HCT116 (cell line): ENCODE measurements around the gene HTN3. TPM values are rescaled to one million over a fixed set of nuclear protein-coding genes. Genes with fewer than 3 reads are reported as not detected.
"Not testable (repeated sequence)": the region's sequence is repeated elsewhere in the genome, so short reads cannot be mapped to it uniquely, and the experiment has no call there.

Experiments
- ATAC-seq: fragments of 200-7000 bp; cut with Tn5 transposase; 2 replicates; pipeline ENCODE4 v1.9.1; 2020; ENCODE audit warnings: mild to moderate bottlenecking, moderate library complexity
- BruUV-seq: library from RNA; stranded (reverse); fragments of 400-500 nt; replicated peaks from 2 replicates; lab custom pipeline; 2021; lab: Mats Ljungman, UMichigan
- CTCF ChIA-PET: fragments of 300-600 bp; sonication (Branson Sonifier 250); formaldehyde crosslinking; loops from one replicate; lab custom pipeline; 2021; ENCODE audit warnings: antibody characterized with exemption; lab: Charles Lee
- POLR2A ChIA-PET: fragments of 300-600, 350-600 bp; sonication (Branson Sonifier 250); formaldehyde crosslinking; loops from one replicate; lab custom pipeline; 2021; ENCODE audit warnings: antibody characterized with exemption; lab: Charles Lee
- RAD21 ChIA-PET, 2 experiments: fragments of 300-600 bp; sonication (Branson Sonifier 250); formaldehyde crosslinking; loops; one replicate each; lab custom pipeline; 2023; ENCODE audit warnings: low total read pairs in 2 of 2; ENCODE audit not compliant: uncharacterized antibody in 2 of 2, unreplicated experiment in 2 of 2, low non-redundant PET in 1 of 2; lab: Charles Lee
- DNase-seq: peaks from one replicate; pipeline ENCODE4 v3.0.0-alpha.2; 2010; ENCODE audit warnings: low read depth, low spot score
- H2AFZ ChIP-seq: fragments of 200-600 bp; shearing (Covaris generic), sonication (generic); 2 replicates; pipeline ENCODE4 v1.6.1; 2017; ENCODE audit warnings: low read depth, mixed run types, mixed read lengths, antibody characterized with exemption, low read length; ENCODE audit not compliant: poor library complexity, severe bottlenecking
- H3K27ac ChIP-seq: 2 replicates; pipeline ENCODE4 v1.5.1; 2012; ENCODE audit warnings: low read depth, low read length
- H3K27me3 ChIP-seq: fragments of 200-600 bp; sonication (generic); 2 replicates; pipeline ENCODE4 v1.6.1; 2016; ENCODE audit warnings: mixed run types, low read length, mixed read lengths; ENCODE audit not compliant: insufficient read depth
- H3K36me3 ChIP-seq, 2 experiments: fragments of 200-500 bp in 1 of 2; fragments of 200-600 bp in 1 of 2; sonication (Bioruptor generic) in 1 of 2; sonication (generic) in 1 of 2; 2 replicates each; pipeline versions ENCODE4 v1.5.1 to v1.6.1; 2014 to 2016; ENCODE audit warnings: low read length in 2 of 2, inconsistent platforms in 1 of 2, mixed read lengths in 1 of 2, mixed run types in 1 of 2; ENCODE audit not compliant: insufficient read depth in 2 of 2, control insufficient read depth in 1 of 2
- H3K4me1 ChIP-seq, 2 experiments: fragments of 200-600 bp in 1 of 2; sonication (generic) in 1 of 2; 2 replicates each; pipeline versions ENCODE4 v1.5.1 to v1.6.1; 2012 to 2017; ENCODE audit warnings: low read length in 2 of 2, inconsistent platforms in 1 of 2, mild to moderate bottlenecking in 1 of 2, mixed read lengths in 1 of 2, mixed run types in 1 of 2, moderate library complexity in 1 of 2; ENCODE audit not compliant: insufficient read depth in 2 of 2, control insufficient read depth in 1 of 2
- H3K4me2 ChIP-seq: fragments of 200-600 bp; sonication (generic); 2 replicates; pipeline ENCODE4 v1.6.1; 2017; ENCODE audit warnings: mixed run types, low read length, mixed read lengths
- H3K4me3 ChIP-seq, 2 experiments: fragments of 200-600 bp in 1 of 2; sonication (generic) in 1 of 2; replicated peaks in 1 of 2; 2 replicates each; pipeline ENCODE4 v1.5.1; 2011 to 2016; ENCODE audit warnings: low read length in 2 of 2, control low read depth in 1 of 2, low read depth in 1 of 2, mild to moderate bottlenecking in 1 of 2, mixed read lengths in 1 of 2, mixed run types in 1 of 2
- H3K79me2 ChIP-seq: fragments of 200-600 bp; sonication (generic); 2 replicates; pipeline ENCODE4 v1.6.1; 2017; ENCODE audit warnings: mild to moderate bottlenecking, mixed run types, low read length, moderate library complexity, mixed read lengths; ENCODE audit not compliant: insufficient read depth
- H3K9ac ChIP-seq: fragments of 200-600 bp; sonication (generic); 2 replicates; pipeline ENCODE4 v1.6.1; 2016; ENCODE audit warnings: low read length, mixed read lengths
- H3K9me2 ChIP-seq: fragments of 200-600 bp; sonication (generic), shearing (Covaris generic); 2 replicates; pipeline ENCODE4 v1.6.1; 2017; ENCODE audit warnings: mixed run types, mild to moderate bottlenecking, moderate library complexity; ENCODE audit not compliant: insufficient read depth
- H3K9me3 ChIP-seq, 2 experiments: fragments of 200-500 bp in 1 of 2; fragments of 200-600 bp in 1 of 2; sonication (Bioruptor generic) in 1 of 2; sonication (generic) in 1 of 2; 2 replicates each; pipeline ENCODE4 v1.6.1; 2014 to 2017; ENCODE audit warnings: low read length in 2 of 2, mixed read lengths in 2 of 2, inconsistent platforms in 1 of 2, low read depth in 1 of 2, mild to moderate bottlenecking in 1 of 2, mixed run types in 1 of 2, moderate library complexity in 1 of 2; ENCODE audit not compliant: control insufficient read depth in 1 of 2, insufficient read depth in 1 of 2
- H4K20me1 ChIP-seq: fragments of 200-600 bp; sonication (generic), shearing (Covaris generic); 2 replicates; pipeline ENCODE4 v1.6.1; 2017; ENCODE audit warnings: mixed run types, mild to moderate bottlenecking, moderate library complexity; ENCODE audit not compliant: insufficient read depth
- POLR2AphosphoS5 ChIP-seq: IDR thresholded peaks from 2 replicates; pipeline ENCODE4 v1.6.1; 2011; ENCODE audit warnings: mild to moderate bottlenecking, low read depth, low read length, moderate library complexity
- REST ChIP-seq: IDR thresholded peaks from 2 replicates; pipeline ENCODE4 v1.6.1; 2012; ENCODE audit warnings: low read depth
- SIN3A ChIP-seq: IDR thresholded peaks from 2 replicates; pipeline ENCODE4 v1.6.1; 2012; ENCODE audit warnings: low read depth
- SRF ChIP-seq: IDR thresholded peaks from 2 replicates; pipeline ENCODE4 v1.6.1; 2012; ENCODE audit warnings: low read depth
- intact Hi-C: fragments of 100-400 bp; cut with micrococcal nuclease; formaldehyde crosslinking; loops from 2 replicates; pipeline ENCODE4 v1.10.0; 2022
- total RNA-seq: library from RNA; stranded (reverse); gene quantifications from one replicate; pipeline ENCODE4 v1.2.1, GENCODE V29; 2021; ENCODE audit not compliant: unreplicated experiment

HTN3 gene
- total RNA-seq, 1 experiment from 2014 or later: not detected

- RAD21 ChIA-PET, BruUV-seq, CTCF ChIA-PET: not testable (repeated sequence)
Measured at GRCh38 chr4:70039928-70040327, 11.7 kb downstream of the HTN3 start.

GRCh38 chr4:70041652-70042286, 13.5 kb downstream of the HTN3 start:
- Histone ChIP-seq H3K27ac (no peak overlapping the region), H4K20me1 (no peaks in the 10 kb centered on the region), H3K4me1 (no peaks in the 10 kb centered on the region), H3K9ac (no peak overlapping the region), H3K36me3 (no peaks in the 10 kb centered on the region), H2AFZ (no peak overlapping the region), H3K9me3 (no peaks in the 10 kb centered on the region), H3K4me3 (no peak overlapping the region), H3K4me2 (no peak overlapping the region), H3K79me2 (no peaks in the 10 kb centered on the region), H3K9me2 (no peaks in the 10 kb centered on the region), H3K27me3 (no peaks in the 10 kb centered on the region)
- CTCF ChIA-PET: no interaction called here
- ATAC-seq: no peak
- DNase-seq: no peak
- POLR2A ChIA-PET: no interaction called here
- no TSS peak for BruUV-seq
- RAD21 ChIA-PET: no interaction called here
- no peak for TF ChIP-seq SRF
- no peak for TF ChIP-seq POLR2AphosphoS5
- TF ChIP-seq REST: no peak
- no peak for TF ChIP-seq SIN3A
- intact Hi-C loops: no loop called here

More at GRCh38 chr4:70039928-70040327, 11.7 kb downstream of the HTN3 start:
- ATAC-seq, POLR2A ChIA-PET, H3K9me3 ChIP-seq, H3K9me2 ChIP-seq, H4K20me1 ChIP-seq, intact Hi-C loops, H3K79me2 ChIP-seq, H3K4me1 ChIP-seq, H3K27ac ChIP-seq, H3K4me3 ChIP-seq, H3K36me3 ChIP-seq, H3K9ac ChIP-seq, H2AFZ ChIP-seq, H3K4me2 ChIP-seq, DNase-seq, H3K27me3 ChIP-seq: not testable (repeated sequence)

- ATAC-seq, intact Hi-C loops: not testable (repeated sequence)
Measured at GRCh38 chr4:70050138-70050537, 21.9 kb downstream of the HTN3 start, which contains the start of gene HTN1. HTN1 (plus strand) TSS chr4:70050438; CDS start chr4:70053077, 2,639 bp downstream.

More at GRCh38 chr4:70050138-70050537, 21.9 kb downstream of the HTN3 start, which contains the start of gene HTN1:
- DNase-seq, H3K4me2 ChIP-seq, RAD21 ChIA-PET, H3K4me3 ChIP-seq, H4K20me1 ChIP-seq, POLR2A ChIA-PET, CTCF ChIA-PET, H3K79me2 ChIP-seq, H3K27ac ChIP-seq, H3K9me3 ChIP-seq, BruUV-seq, H2AFZ ChIP-seq, H3K36me3 ChIP-seq, H3K9ac ChIP-seq, H3K4me1 ChIP-seq, H3K27me3 ChIP-seq, H3K9me2 ChIP-seq: not testable (repeated sequence)
